Measurements from ENCODE around the gene PRSS53.

Gene PRSS53

DNA sequence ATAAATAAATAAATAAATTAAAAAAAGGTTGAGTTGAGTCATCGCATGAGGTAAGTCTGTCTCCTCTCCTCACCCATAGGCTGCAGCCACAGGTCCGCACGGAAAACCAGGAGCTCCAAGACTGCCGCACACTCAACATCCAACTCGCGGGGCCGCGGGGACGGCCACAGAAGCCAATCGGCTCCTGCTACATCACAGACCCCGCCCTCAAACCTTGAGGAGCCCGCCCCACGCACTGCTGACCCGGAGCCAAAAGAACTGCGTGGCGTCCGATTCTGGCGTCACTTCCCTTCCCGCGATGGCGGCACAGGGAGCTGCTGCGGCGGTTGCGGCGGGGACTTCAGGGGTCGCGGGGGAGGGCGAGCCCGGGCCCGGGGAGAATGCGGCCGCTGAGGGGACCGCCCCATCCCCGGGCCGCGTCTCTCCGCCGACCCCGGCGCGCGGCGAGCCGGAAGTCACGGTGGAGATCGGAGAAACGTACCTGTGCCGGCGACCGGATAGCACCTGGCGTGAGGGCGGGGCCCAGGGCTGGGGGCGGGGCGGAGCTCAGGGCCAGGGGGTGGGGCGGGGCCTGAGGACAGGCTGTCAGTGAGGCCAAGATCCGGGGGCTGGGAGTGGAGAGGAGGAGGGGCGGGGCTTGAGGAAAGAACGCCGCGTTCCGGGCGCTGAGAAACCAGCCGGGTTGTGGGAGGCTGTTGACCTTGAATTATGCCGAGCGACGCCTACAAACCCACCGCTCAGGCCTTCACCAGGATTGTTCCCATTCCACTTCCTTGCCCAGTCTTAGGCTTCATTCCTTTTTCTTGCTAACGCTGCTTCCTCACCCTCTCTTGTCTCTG lies 28.9 kb upstream of the PRSS53 start, which contains the start of gene KAT8:
Gene KAT8, plus strand, starts transcription at position 281 of the 839 bp plus-strand sequence. Its CDS starts 18 bp downstream, at position 299.
- TF ChIP-seq, protein P1, sequence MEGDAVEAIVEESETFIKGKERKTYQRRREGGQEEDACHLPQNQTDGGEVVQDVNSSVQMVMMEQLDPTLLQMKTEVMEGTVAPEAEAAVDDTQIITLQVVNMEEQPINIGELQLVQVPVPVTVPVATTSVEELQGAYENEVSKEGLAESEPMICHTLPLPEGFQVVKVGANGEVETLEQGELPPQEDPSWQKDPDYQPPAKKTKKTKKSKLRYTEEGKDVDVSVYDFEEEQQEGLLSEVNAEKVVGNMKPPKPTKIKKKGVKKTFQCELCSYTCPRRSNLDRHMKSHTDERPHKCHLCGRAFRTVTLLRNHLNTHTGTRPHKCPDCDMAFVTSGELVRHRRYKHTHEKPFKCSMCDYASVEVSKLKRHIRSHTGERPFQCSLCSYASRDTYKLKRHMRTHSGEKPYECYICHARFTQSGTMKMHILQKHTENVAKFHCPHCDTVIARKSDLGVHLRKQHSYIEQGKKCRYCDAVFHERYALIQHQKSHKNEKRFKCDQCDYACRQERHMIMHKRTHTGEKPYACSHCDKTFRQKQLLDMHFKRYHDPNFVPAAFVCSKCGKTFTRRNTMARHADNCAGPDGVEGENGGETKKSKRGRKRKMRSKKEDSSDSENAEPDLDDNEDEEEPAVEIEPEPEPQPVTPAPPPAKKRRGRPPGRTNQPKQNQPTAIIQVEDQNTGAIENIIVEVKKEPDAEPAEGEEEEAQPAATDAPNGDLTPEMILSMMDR (IDR thresholded peaks at IDR 0.05; ENCODE audit: control insufficient read depth, insufficient read depth, low read depth, low read length, missing control alignments), result no peak
- H3K4me3 ChIP-seq (ENCODE audit: control insufficient read depth, low read depth, low read length), result peak within 1 kb of the TSS; percentile 65
- DNase-seq (ENCODE audit: low read depth), result peak; percentile 85

DNA sequence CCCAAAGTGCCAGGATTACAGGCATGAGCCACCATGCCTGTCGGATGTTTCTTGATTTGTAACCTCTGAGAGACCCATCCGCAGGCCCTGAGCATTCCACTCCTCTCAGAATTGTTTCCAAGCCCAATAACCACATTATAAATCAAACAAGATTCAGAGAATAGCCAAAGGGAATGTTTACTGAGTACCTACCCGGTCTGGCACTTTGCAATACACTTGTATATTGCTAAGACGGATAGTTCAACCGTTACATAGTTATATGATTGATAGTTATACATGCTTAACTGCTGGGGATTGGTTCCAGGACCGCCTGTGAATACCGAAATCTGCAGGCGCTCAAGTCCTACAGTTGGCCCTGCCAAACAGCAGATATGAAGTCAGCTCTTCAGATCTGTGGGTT lies 25.7 kb upstream of the PRSS53 start:
- H3K4me3 ChIP-seq (ENCODE audit: control insufficient read depth, low read depth, low read length), result no peak overlapping the region
- no peak for DNase-seq (ENCODE audit: low read depth)
- TF ChIP-seq, protein P1 (IDR thresholded peaks at IDR 0.05; ENCODE audit: control insufficient read depth, insufficient read depth, low read depth, low read length, missing control alignments), result no peak

DNA sequence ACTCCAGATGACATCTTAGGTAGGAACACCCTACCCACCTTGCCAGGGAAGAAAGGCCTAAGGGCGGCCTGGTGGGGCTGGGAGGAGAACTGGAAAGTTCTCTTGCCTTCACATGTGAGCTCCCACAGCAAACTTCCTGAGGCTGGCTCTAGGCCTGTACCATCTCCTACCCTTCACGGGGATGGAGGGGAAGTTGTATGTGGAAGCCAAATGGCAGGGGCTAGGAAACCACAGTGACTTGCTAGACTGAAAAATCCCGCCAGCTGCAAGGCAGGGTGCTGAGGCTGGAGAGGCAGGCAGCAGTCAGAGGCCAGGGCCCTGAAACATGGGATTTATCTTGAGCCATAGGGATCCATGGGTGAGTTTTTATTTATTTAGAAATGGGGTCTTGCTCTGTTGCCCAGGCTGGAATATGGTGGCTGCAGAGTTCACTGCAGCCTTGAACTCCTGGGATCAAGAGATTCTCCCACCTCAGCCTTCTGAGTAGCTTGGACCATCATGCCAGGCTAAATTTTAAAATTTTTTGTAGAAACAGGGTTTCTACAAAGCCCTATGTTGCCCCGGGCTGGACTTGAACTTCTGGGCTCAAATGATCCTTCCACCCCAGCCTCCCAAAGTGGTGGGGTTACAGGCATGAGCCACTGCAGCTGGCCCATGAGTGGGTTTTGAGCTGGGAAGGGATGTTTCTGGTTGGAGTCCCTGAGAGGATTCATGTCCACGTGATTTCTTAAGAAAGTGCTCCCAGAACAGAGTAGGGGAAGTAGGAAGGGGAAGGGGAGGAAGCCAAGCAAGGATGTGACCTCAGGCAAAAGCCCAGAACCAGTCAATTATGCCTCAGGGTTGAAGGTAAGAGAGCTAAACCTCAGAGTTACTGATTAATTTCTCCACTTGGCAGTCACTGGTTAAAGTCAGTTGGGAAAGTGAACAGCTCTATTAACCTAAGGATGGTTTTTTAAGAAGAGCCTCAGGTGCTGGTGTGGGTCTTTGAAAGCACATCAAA lies 24.7 kb upstream of the PRSS53 start:
- no peak overlapping the region for H3K4me3 ChIP-seq (ENCODE audit: control insufficient read depth, low read depth, low read length)
- TF ChIP-seq, protein P1 (IDR thresholded peaks at IDR 0.05; ENCODE audit: control insufficient read depth, insufficient read depth, low read depth, low read length, missing control alignments), result no peak

DNA sequence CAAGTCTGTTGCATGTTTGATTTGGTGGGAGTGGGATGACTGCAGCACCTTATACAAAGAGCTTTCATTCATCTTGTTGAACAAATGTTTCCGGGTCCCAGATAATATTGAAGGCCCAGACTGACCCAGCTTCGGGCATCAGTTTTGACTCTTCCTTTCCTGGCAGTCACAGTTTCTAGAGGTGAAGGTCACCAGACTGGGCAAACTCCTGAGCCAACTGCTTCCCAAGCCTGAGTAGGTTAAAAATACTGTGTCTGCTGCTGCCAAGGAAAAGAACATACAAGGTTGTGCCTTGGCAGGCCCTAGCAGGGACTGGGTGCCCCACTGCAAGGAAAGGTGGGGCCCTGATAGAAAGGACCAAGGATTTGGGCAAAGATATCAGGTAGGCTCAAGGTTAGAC lies 24.0 kb upstream of the PRSS53 start:
- TF ChIP-seq, protein P1 (IDR thresholded peaks at IDR 0.05; ENCODE audit: control insufficient read depth, insufficient read depth, low read depth, low read length, missing control alignments), result no peak
- DNase-seq (ENCODE audit: low read depth), result no peak
- H3K4me3 ChIP-seq (ENCODE audit: control insufficient read depth, low read depth, low read length), result no peak overlapping the region

More for the DNA sequence above, 24.7 kb upstream of the PRSS53 start:
- DNase-seq (ENCODE audit: low read depth), result no peak

- no peak overlapping the region for H3K4me3 ChIP-seq (ENCODE audit: control insufficient read depth, low read depth, low read length)
- DNase-seq (ENCODE audit: low read depth), result no peak
- TF ChIP-seq, protein P1 (IDR thresholded peaks at IDR 0.05; ENCODE audit: control insufficient read depth, insufficient read depth, low read depth, low read length, missing control alignments), result no peak
Observed at GRCh38 chr16:31111881-31112466, 23.2 kb upstream of the PRSS53 start.

Measured in AG09309 (cell line).